ENCODE measurements around the gene VEZF1. TPM values are rescaled to one million over a fixed set of nuclear protein-coding genes. Genes with fewer than 3 reads are reported as not detected.

The VEZF1 gene
- total and polyA plus RNA-seq, 2 experiments from 2014 or later, result 36.0 to 67.7 TPM

DNA sequence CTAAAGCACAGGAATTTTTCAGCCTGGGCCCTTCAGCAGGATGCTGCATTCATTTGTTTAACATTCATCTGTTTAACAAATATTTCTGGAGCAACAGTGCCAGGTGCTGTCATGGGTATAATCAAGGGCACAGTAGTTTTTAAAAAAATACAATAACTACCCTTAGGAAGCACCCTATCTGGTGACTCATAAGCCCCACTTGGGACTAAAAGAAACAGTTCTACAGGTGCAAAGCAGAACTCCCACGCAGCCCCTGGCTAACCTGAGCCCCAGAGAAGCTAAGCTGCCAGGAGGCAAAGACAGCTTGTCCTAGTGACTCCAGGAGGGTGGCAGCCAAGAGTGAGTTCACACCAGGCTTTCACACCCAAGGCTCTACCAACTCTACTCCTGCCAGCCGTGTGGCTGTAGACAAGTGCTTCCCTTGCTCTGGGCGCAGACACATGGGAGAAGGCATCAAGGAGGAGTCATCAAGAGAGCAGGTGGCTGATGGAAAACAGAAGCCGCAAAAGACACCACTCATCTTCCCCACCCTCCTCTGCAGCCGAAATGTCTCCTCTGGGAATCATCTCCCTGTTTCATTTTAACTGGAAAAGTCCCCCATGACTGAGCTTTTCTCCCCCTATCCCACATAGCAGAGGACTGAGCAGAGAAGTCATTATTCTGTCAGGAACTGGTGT lies 47.3 kb downstream of the VEZF1 start:
- H3K4me1 ChIP-seq (ENCODE audit: insufficient read depth), result peaks cover 7% of the 10 kb centered on the region
- Mint-ChIP-seq H3K27me3 (ENCODE audit: insufficient read depth, low read depth, poor library complexity) (peaks cover 11% of the 10 kb centered on the region), H3K27ac (no peak overlapping the region), H3K9me3 (no peaks in the 10 kb centered on the region), H3K4me1 (peaks cover 18% of the 10 kb centered on the region), H3K36me3 (ENCODE audit: low read depth) (no peaks in the 10 kb centered on the region), H3K4me3 (no peak overlapping the region)
- 0 out of 2 replicates have a peak, but pooled peaks cover 3% of the 10 kb centered on the region for H3F3A ChIP-seq (replicated peaks; ENCODE audit: low read depth)
- no peak overlapping the region for H3K27ac ChIP-seq (ENCODE audit: low read depth)
- no peak overlapping the region for H3K4me3 ChIP-seq
- H3K36me3 ChIP-seq (ENCODE audit: insufficient read depth), result no peaks in the 10 kb centered on the region
- H3K4me2 ChIP-seq, result no peak overlapping the region
- TF ChIP-seq NANOG (IDR thresholded peaks at IDR 0.05; ENCODE audit: borderline replicate concordance) (no peak), EZH2phosphoT487 (IDR thresholded peaks at IDR 0.05; ENCODE audit: unreplicated experiment) (no peak), STAT1 (IDR thresholded peaks at IDR 0.05; ENCODE audit: unreplicated experiment) (no peak)
- TF ChIP-seq, protein P1, sequence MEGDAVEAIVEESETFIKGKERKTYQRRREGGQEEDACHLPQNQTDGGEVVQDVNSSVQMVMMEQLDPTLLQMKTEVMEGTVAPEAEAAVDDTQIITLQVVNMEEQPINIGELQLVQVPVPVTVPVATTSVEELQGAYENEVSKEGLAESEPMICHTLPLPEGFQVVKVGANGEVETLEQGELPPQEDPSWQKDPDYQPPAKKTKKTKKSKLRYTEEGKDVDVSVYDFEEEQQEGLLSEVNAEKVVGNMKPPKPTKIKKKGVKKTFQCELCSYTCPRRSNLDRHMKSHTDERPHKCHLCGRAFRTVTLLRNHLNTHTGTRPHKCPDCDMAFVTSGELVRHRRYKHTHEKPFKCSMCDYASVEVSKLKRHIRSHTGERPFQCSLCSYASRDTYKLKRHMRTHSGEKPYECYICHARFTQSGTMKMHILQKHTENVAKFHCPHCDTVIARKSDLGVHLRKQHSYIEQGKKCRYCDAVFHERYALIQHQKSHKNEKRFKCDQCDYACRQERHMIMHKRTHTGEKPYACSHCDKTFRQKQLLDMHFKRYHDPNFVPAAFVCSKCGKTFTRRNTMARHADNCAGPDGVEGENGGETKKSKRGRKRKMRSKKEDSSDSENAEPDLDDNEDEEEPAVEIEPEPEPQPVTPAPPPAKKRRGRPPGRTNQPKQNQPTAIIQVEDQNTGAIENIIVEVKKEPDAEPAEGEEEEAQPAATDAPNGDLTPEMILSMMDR (conservative IDR thresholded peaks at IDR 0.05; ENCODE audit: low read depth in 2 of 2), result no peak
- DNase-seq (ENCODE audit: low spot score) (no peak), ATAC-seq (no peak)
- no peaks in the 10 kb centered on the region for H3K79me2 ChIP-seq (replicated peaks; ENCODE audit: insufficient read depth)
- H3K9me2 ChIP-seq (ENCODE audit: insufficient read depth), result no peaks in the 10 kb centered on the region
- H2AFZ ChIP-seq, result no peak overlapping the region
- no peaks in the 10 kb centered on the region for H4K20me1 ChIP-seq (replicated peaks; ENCODE audit: insufficient read depth)
- no peaks in the 10 kb centered on the region for H3K27me3 ChIP-seq (ENCODE audit: insufficient read depth)

DNA sequence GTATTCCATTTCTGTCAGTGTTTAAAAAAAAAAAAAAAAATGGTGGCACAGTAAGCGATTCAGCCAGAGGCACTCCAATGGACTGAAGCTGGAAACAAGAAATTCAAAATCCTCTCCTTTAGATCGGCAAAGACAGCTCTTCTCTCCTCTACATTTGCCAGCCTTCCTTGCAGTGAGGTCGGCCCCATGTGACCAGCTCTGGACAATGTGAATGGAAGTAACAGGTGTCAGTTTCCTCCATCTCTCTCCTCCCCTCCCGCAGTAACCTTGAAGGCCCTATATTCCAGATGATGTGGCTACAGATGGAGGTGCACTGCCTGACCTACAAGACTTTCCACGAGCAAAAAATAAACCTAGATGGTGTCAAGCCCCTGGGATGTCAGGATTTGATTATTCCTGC lies 47.8 kb downstream of the VEZF1 start:
- H3K79me2 ChIP-seq (replicated peaks; ENCODE audit: insufficient read depth), result no peaks in the 10 kb centered on the region
- TF ChIP-seq CREB1 (CRISPR knock-in tag; IDR thresholded peaks at IDR 0.05; ENCODE audit: low read depth), result peak; percentile 38; the same call in 1 of the 2 replicates
- TF ChIP-seq EZH2phosphoT487 (IDR thresholded peaks at IDR 0.05; ENCODE audit: unreplicated experiment), result no peak
- no peak for TF ChIP-seq STAT1 (IDR thresholded peaks at IDR 0.05; ENCODE audit: unreplicated experiment)
- no peaks in the 10 kb centered on the region for H3K36me3 Mint-ChIP-seq (ENCODE audit: low read depth)
- no peak overlapping the region for H2AFZ ChIP-seq
- no peaks in the 10 kb centered on the region for H3K27me3 ChIP-seq (ENCODE audit: insufficient read depth)
- H3K4me2 ChIP-seq, result no peak overlapping the region
- H3K27me3 Mint-ChIP-seq (ENCODE audit: insufficient read depth, low read depth, poor library complexity), result peaks cover 13% of the 10 kb centered on the region
- H3K27ac Mint-ChIP-seq, result no peak overlapping the region
- DNase-seq (ENCODE audit: low spot score) (peak; percentile 50), ATAC-seq (peak; percentile 63)
- no peak overlapping the region for H3K27ac ChIP-seq (ENCODE audit: low read depth)
- H3K9me3 Mint-ChIP-seq, result no peaks in the 10 kb centered on the region
- no peak overlapping the region for H3K4me3 ChIP-seq
- H3K4me1 Mint-ChIP-seq, result peaks cover 23% of the 10 kb centered on the region
- no peaks in the 10 kb centered on the region for H4K20me1 ChIP-seq (replicated peaks; ENCODE audit: insufficient read depth)
- H3K4me3 Mint-ChIP-seq, result no peak overlapping the region
- H3F3A ChIP-seq (replicated peaks; ENCODE audit: low read depth), result 0 out of 2 replicates have a peak, but pooled peaks cover 5% of the 10 kb centered on the region
- H3K4me1 ChIP-seq (ENCODE audit: insufficient read depth), result peaks cover 12% of the 10 kb centered on the region
- H3K9me2 ChIP-seq (ENCODE audit: insufficient read depth), result no peaks in the 10 kb centered on the region
- H3K36me3 ChIP-seq (ENCODE audit: insufficient read depth), result no peaks in the 10 kb centered on the region

DNA sequence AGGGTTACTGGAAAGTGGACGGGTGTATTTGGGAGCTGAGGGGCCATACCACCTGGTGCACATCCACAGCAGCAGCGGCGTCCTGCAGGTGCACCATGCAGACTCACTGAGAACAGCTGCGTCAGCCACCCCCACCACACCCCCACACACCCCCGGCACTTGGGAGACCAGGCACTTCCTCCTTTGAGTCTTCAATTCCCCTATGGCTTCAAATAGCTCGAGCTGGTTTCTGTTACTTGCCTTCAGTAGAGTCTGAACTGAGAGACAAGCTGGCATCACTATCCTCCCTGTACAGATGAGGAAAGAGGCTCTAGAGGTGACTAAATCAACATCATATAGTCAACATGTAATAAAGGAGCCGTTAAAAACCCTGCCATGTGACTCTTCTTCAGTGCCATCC lies 48.3 kb downstream of the VEZF1 start:
- Mint-ChIP-seq H3K27me3 (ENCODE audit: insufficient read depth, low read depth, poor library complexity) (peaks cover 15% of the 10 kb centered on the region), H3K4me1 (peaks cover 25% of the 10 kb centered on the region), H3K4me3 (no peak overlapping the region), H3K36me3 (ENCODE audit: low read depth) (no peaks in the 10 kb centered on the region), H3K9me3 (no peaks in the 10 kb centered on the region), H3K27ac (no peak overlapping the region)
- ATAC-seq (no peak), DNase-seq (ENCODE audit: low spot score) (no peak)
- no peaks in the 10 kb centered on the region for H4K20me1 ChIP-seq (replicated peaks; ENCODE audit: insufficient read depth)
- no peaks in the 10 kb centered on the region for H3K36me3 ChIP-seq (ENCODE audit: insufficient read depth)
- H3K79me2 ChIP-seq (replicated peaks; ENCODE audit: insufficient read depth), result no peaks in the 10 kb centered on the region
- no peak overlapping the region for H3K4me2 ChIP-seq
- H3K27ac ChIP-seq (ENCODE audit: low read depth), result no peak overlapping the region
- no peak overlapping the region for H2AFZ ChIP-seq
- no peak overlapping the region for H3K4me3 ChIP-seq
- H3F3A ChIP-seq (replicated peaks; ENCODE audit: low read depth), result 0 out of 2 replicates have a peak, but pooled peaks cover 5% of the 10 kb centered on the region
- no peaks in the 10 kb centered on the region for H3K27me3 ChIP-seq (ENCODE audit: insufficient read depth)
- H3K4me1 ChIP-seq (ENCODE audit: insufficient read depth), result peaks cover 13% of the 10 kb centered on the region
- H3K9me2 ChIP-seq (ENCODE audit: insufficient read depth), result no peaks in the 10 kb centered on the region
- TF ChIP-seq STAT1 (IDR thresholded peaks at IDR 0.05; ENCODE audit: unreplicated experiment) (no peak), CREB1 (CRISPR knock-in tag; IDR thresholded peaks at IDR 0.05; ENCODE audit: low read depth) (no peak), EZH2phosphoT487 (IDR thresholded peaks at IDR 0.05; ENCODE audit: unreplicated experiment) (no peak)
- TF ChIP-seq, protein P2, sequence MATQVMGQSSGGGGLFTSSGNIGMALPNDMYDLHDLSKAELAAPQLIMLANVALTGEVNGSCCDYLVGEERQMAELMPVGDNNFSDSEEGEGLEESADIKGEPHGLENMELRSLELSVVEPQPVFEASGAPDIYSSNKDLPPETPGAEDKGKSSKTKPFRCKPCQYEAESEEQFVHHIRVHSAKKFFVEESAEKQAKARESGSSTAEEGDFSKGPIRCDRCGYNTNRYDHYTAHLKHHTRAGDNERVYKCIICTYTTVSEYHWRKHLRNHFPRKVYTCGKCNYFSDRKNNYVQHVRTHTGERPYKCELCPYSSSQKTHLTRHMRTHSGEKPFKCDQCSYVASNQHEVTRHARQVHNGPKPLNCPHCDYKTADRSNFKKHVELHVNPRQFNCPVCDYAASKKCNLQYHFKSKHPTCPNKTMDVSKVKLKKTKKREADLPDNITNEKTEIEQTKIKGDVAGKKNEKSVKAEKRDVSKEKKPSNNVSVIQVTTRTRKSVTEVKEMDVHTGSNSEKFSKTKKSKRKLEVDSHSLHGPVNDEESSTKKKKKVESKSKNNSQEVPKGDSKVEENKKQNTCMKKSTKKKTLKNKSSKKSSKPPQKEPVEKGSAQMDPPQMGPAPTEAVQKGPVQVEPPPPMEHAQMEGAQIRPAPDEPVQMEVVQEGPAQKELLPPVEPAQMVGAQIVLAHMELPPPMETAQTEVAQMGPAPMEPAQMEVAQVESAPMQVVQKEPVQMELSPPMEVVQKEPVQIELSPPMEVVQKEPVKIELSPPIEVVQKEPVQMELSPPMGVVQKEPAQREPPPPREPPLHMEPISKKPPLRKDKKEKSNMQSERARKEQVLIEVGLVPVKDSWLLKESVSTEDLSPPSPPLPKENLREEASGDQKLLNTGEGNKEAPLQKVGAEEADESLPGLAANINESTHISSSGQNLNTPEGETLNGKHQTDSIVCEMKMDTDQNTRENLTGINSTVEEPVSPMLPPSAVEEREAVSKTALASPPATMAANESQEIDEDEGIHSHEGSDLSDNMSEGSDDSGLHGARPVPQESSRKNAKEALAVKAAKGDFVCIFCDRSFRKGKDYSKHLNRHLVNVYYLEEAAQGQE (IDR thresholded peaks at IDR 0.05; ENCODE audit: unreplicated experiment), result no peak

All from GM23338 (cell line).